Stimulated activated CD8-positive, alpha-beta memory T cell treated with anti-CD3 and anti-CD28 coated beads, Interleukin-15, amount 100 ng/mL, for 24 hours (primary cell): ENCODE results near the gene LCE3E.
"Not testable (repeated sequence)": the region's sequence is repeated elsewhere in the genome, so short reads cannot be mapped to it uniquely, and the experiment has no call there.

Source experiments
- DNase-seq: peaks from one replicate; pipeline ENCODE4 v3.0.0-alpha.2; 2020; ENCODE audit warnings: low read depth

The LCE3E gene, protein sequence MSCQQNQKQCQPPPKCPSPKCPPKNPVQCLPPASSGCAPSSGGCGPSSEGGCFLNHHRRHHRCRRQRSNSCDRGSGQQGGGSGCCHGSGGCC

DNA sequence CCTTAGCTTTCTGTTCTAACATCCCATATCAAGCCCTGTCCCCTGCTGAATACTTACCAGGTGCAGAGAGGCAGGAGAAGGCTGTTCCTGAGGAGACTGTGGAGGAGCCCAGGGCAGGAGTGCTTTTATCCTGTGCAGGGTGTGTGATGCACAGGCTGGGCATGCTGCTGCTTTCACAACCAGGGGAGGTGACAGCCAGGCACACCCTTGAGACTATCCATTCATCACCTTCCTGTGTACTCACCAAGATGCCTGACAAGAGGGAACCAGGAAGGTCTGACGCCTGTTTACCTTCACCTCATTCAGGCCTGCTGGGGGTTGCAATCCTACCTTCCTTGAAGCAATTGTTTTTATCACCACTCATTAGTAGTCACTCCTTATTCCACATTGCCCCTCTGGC lies at the start of gene LCE3E:
TSS of gene LCE3E (minus strand) at position 100 of the 400 bp plus-strand sequence. CDS start 572 bp downstream, outside the sequence.
- DNase-seq, result no peak

DNA sequence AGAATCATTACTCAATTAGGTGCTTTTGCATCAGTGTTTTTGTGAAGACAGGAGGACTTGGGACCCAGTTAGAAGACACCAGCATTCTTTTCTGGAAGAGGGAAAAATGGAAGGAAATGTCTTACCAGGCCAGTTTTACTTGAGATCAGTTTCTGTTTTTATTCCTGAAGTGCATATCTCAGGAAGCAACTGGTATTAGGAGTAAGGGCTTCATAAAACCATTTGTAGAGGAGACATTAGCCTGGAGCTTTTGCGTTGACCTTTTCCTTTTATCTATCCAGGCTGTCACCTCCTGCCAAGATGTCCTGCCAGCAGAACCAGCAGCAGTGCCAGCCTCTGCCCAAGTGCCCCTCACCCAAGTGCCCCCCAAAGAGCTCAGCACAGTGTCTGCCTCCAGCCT lies 46.9 kb upstream of the LCE3E start, which contains the start of gene LCE3B:
TSS of gene LCE3B (plus strand) at position 301 of the 400 bp plus-strand sequence. CDS start at position 301, 0 bp downstream.
- no peak for DNase-seq

DNA sequence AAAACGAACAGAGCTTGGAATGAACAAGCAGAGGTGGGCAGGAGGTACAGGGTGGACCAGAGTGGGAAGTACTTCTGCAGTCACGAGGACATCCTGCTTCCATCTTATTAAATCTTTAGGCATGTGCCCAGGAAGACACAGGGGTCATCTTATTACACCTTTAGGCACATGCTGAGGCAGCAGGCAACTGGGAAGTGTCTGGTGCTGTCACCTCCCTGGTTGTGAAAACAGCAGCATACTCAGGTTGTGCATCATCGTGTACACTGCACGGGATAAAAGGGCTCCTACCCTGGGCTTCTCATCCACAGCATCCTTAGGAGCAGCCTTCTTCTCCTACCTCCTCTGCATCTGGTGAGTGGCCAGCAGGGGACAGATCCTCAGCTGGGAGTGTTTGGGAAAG lies 33.4 kb upstream of the LCE3E start, which contains the start of gene LCE3C:
TSS of gene LCE3C (plus strand) at position 301 of the 400 bp plus-strand sequence. CDS start 498 bp downstream, outside the sequence.
- DNase-seq, result no peak

DNA sequence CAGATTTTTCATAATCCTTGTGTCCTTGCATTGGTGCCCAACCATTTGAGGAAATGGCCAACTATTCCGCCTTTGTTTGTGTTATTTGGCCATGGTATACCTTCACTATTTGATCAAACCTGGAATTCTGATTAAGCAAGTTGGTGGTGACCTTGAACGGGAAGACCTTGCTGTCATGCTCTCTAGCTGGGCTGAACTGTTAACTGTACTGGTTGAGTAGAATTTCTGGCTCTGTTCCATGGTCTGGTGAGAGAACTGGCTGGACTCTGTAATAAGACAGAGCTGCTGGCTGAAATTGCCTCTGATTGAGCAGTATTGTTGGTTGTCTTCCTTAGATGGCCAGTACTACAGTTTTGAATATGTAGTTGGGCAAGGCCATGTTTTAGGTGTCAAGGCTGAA lies 30.4 kb upstream of the LCE3E start:
- no peak for DNase-seq

DNA sequence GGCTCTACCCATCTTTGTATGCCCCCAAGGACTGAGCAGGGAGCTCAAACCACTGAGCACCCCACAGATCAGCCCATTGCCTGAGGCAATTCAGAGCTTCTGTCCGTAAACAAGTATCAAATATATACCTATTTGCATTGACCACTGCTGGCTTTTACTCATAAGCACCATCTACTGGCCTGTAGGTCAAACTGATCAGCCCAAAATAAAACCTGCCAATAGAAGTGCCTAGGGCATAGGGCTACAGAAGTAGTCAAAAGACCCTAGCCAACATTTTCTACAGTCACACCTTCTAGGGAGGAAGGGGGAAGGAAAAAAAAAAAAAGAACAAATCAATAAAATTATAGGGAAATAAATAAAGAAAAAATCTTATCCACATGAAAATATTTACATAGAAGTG lies 19.0 kb upstream of the LCE3E start:
- no peak for DNase-seq

DNA sequence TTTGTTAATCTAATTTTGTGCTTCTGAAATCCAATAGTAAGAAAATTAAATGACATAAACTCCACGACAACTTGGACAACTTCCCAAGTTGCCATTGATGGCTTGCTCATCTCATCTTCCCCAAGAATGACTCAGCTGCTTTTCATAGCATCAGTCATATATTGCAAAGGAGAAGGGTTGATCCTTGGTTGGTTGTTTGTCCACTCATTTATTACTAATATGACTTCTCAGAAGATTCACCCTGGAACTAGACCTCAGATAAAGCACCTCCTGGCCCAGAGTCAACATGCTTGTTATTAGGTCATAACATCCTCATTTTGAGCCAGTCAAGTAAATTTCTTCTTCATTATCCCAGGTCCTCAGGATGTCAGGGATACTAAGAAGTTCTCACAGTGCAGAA lies 16.1 kb upstream of the LCE3E start:
- DNase-seq, result no peak

DNA sequence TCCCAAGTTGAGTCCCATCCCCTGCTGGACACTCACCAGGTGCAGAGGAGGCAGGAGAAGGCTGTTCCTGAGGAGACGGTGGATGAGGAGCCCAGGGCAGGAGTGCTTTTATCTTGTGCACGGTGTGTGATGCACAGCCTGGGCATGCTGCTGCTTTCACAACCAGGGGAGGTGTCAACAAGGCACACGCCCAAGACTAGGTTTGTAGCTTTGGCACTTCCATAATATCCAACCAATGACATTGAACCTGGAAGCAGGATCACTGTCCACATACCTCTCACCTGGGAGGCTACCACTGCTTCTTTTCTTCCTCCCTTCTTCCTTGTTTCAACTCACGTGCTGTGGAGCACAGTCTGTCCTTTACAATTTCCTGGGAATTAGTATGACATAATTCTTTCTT lies 13.9 kb upstream of the LCE3E start, which contains the start of gene LCE3D:
TSS of gene LCE3D (minus strand) at position 84 of the 400 bp plus-strand sequence. CDS start 580 bp downstream, outside the sequence.
- no peak for DNase-seq

DNA sequence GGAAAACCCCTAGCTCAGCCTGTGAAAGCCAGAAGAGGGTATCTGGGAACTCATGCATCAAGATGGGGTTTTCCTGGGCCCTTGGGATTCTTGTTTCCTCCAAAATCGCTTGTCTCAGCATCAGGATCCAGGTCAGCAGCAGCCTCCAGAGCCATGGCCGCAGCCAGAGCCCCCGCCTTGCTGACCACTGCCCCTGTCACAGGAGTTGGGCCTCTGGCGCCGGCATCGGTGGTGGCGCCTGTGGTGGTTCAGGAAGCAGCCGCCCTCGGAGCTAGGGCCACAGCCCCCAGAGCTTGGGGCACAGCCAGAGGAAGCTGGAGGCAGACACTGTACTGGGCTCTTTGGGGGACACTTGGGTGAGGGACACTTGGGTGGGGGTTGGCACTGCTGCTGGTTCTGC lies 12.9 kb upstream of the LCE3E start:
- not testable (repeated sequence) for DNase-seq

DNA sequence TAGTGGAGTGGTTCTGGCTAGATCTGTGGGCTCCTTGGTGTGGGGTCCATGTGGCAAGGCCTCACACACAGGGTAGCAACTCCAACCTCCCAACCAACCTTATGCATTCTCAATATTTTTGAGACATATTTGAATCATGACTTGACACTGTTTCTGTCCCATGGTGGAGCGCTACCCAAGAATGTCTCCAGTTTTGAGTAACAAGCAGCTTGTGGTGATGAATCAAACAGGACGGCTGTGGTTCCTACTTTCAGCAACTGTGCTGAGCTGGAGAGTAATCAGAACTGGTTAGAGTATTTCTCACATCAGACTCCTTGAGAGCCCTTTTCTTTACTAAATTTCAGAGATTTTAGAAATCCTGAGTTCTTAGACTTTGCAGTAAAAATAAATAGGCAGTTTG lies 10.6 kb upstream of the LCE3E start:
- no peak for DNase-seq

DNA sequence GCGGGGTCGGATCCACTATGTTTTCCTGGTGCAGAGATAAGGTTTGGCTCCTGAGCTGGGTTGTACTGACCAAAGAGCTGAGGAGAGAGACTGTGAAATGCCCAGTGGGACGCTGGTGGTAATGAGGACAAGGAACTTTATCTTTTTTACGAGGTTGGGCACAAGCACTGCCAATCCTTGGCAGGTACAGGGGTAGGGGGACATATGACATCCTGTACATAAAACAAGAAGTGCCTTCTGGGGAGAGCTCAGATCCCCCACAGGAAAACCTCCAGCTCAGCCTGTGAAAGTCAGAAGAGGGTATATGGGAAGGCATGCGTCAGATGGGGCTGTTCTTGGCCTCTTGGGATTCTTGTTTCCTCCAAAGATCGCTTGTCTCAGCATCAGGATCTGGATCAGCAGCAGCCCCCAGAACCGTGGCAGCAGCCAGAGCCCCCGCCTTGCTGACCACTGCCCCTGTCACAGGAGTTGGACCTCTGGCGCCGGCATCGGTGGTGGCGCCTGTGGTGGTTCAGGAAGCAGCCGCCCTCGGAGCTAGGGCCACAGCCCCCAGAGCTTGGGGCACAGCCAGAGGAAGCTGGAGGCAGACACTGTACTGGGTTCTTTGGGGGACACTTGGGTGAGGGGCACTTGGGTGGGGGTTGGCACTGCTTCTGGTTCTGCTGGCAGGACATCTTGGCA lies 905 bp downstream of the LCE3E start:
- no peak for DNase-seq

DNA sequence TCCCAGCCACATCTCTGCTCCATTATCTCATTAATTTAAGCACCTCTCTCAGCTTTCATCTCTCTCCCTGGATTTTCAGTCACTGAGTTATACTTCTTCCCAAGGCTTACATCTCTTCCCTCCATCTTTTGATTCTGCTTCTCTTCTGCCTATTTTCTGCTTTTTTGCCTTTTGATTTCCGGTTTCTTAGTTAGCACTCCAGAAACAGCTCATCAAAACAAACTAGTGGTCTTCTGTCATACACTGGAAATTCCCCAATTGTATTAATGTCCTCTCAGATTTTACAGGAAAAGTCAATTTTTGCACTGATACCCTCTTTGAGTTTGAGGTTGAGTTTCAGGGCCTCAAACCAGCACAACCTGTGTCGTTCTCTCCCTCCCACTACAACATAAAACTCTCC lies 1.5 kb downstream of the LCE3E start:
- DNase-seq, result no peak

DNA sequence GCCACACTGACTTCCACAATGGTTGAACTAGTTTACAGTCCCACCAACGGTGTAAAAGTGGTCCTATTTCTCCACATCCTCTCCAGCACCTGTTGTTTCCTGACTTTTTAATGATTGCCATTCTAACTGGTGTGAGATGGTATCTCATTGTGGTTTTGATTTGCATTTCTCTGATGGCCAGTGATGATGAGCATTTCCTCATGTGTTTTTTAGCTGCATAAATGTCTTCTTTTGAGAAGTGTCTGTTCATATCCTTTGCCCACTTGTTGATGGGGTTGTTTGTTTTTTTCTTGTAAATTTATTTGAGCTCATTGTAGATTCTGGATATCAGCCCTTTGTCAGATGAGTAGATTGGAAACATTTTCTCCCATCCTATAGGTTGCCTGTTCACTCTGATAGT lies 18.2 kb downstream of the LCE3E start:
- not testable (repeated sequence) for DNase-seq

DNA sequence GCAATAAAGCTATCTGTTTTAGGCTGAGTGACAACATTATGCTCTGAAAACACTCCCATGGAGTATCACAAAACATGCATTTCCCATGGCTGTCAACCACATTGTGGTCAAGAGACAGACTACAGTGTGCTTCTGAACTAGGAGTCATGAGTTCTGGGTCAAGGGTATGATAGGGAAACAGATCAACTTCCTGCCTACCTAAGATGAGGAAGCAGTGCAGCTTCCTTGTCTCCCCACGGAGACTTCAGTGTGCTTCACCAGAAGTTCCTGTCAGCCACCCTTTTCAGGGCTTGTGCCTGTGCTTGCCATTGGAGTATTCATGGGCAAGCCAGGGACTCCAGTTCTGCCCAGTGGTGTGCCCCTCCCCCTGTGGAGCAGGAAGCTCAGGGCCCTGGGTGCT lies 19.9 kb downstream of the LCE3E start:
- no peak for DNase-seq

DNA sequence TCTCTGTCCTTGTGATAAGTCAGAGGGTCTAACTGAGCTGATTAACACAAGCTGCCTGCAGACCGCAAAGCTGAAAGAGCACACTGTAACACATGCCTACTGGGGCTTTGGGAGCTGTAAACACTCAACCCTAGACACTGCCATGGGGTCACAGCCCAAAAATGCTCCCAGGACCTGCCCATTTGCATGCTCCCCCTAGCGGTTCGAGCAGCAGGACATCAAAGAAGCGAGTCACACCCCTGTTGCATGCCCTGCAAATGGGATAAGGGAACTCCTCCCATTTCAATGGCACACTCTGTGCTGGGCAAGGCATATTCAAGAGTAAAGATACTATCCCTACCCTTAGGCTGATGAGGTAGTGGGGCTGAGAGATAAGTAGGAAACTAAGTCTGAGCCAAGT lies 22.8 kb downstream of the LCE3E start:
- no peak for DNase-seq

DNA sequence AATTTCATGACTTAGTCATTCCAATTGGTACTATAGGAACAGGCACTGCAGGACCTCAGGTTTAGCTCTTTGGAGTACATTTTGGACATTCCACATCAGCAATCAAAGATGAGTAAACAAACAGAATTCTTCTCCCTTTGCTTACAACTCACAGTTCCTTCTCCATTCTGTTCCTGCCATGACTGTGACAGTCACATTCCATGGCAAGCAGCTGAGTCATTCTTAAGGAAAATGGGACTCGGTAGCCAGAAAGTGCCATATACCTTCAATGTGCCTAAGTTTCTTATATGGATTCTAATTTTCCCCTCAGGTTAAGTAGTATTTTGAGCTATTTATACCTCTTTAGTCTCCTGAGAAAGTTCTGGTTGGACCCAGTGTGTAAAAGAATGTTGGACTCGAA lies 26.7 kb downstream of the LCE3E start:
- DNase-seq, result no peak

DNA sequence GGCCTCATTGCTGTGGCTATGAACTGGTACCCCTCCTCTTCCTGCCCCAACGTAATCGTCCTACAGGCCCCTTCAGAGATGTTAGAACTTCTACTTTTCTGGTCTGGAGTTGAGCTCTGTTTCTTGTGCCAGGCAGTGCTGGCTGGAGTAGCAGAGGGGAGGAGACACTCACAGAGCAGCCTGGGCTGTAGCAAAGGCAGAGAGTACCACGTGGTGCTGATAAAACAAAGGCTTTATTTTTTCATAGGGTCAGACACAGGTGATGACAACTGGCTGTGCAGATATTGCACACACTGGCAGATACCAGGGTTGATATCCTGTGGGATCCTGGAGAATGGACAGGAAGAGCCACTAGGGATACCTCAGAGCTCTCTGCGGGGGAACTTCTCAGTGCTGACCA lies 29.1 kb downstream of the LCE3E start:
- no peak for DNase-seq

DNA sequence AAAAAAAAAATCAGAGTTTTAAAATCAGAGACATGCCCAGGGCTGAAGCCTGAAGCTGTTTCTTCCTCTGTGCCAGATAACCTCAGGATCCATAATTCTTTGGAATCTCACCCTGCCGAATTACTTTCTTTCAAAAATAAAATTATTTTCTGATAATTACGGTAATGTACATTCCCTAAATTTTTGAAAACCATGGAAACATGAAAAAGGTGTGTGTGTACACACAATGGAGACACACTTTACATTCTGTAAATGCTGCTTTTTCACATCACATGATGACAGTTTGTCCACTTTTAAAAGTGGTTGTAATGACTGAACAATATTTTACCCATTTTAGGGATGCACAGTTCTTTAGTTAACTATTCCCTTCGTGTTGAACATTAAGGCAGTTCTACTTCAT lies 30.8 kb downstream of the LCE3E start:
- DNase-seq, result no peak

DNA sequence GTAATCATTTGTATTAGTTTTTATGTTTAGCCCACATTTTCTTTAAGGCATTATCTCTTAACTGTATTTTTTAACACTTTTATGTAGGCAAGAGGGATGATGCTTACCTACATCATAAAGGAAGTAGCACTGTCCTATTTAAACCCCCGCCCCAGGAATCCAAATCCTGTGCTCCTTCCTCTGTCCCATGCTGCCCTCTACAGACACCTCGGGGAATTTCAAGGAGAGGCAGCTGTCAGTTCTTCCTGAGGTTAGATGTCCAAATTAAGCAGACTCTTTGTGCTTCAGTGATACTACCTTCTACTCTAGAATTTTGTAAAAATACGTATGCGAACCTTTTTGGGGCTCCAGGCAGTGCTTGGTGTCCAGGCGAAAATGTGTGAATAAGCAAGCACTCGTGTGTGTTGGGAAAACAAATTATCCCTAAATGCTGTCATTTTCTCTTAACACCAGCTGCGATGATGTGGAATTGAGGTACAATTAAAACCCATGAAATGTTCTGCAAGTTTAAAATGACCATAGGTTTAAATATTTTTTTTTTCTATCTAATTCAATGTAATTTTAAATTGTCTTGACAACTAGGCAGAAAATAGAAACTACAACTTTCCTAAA lies 33.1 kb downstream of the LCE3E start:
- no peak for DNase-seq

DNA sequence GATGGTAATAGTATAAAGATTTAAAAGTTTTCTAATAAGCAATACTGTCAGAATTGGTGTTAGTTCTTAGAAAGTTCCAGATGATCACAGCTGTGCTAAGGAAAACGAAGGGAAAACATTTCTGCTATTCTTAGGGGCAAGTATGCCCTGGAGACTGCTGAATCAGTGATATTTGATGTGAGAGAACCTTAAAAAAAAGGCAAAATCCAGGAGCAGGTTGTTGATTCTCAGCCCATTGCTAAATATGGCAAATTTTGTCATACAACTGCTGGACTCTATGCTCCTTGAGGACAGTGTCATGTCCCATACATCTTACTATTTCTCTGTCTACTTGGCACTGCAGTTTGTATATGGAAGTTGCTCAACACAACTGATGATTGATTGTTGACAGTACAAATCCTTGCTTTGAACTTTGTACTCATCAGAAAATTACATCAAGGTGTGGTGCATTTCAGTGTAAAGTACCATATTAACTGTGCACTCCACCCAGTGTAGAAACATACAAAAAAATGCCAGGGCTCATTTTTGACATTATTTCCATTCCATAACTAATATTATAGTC lies 41.4 kb downstream of the LCE3E start:
- no peak for DNase-seq

DNA sequence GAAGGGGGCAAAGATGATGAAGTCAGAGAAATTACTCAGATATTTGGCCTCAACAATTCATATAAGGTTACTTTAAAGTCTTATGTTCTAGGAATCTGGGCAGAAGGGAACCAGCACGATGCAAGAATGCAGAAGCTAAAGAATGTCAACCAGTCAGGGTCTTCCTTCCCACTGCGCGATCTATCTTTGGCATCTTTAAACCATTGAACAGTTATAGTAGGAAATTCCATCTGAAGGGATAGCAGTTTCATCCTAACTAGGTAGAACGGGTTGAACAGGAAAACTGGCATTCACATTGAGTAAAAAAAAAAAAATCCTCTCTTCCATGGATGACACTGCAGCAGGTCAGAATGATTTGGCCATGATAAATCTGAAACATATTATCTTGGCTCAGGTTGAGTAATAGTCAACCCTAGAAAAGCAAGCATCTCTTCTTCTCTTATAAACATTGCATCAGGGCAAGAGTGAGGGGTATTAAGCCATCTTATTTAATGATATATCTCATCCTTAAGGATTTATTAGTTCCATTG lies 46.0 kb downstream of the LCE3E start:
- no peak for DNase-seq

DNA sequence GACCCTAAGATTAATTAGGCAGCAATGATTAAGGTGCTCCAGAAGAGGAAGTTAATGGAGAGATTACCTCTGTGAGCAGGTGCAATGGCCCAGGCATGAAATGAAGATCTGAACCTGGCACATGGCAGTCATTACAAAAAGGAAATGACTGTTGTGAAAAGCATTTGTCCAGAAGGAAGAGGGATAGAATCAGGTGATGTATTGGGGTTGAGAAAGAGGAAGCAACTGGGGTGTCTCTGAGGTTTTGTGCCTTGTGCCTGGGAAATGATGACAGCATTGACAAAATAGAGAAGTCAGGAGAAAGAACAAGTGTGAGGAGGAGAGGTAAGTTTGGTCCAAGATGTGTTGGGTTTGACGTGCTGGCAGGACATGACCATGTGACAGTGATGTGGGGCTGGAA lies 46.7 kb downstream of the LCE3E start:
- DNase-seq, result no peak

DNA sequence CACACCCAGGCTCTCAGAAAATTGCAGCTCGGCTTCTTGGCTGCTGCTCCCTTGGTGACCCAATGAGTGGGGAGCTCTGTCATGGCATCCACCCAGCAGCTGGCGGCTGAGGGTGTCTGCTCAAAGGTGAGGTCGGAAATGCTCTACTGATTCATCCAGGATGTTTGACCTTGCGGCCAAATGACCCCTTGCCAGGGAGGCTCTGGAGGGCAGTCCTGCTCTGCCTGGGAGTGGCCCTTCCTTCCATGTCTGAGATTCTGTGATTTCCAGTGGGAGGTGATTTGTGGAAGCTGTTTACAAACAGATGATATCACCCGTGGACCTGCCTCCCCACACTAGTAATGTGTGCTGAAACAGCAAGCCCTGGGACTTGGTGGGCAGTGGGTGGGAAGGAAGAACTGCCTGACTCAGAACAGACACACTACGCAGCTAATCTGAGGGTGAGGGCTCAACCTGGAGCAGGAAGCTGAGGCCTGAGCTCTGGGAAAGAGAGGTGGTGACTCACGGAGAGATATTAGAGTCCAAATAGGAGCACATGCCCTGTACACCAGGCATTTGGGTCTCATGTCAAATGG lies 49.3 kb downstream of the LCE3E start:
- no peak for DNase-seq

DNA sequence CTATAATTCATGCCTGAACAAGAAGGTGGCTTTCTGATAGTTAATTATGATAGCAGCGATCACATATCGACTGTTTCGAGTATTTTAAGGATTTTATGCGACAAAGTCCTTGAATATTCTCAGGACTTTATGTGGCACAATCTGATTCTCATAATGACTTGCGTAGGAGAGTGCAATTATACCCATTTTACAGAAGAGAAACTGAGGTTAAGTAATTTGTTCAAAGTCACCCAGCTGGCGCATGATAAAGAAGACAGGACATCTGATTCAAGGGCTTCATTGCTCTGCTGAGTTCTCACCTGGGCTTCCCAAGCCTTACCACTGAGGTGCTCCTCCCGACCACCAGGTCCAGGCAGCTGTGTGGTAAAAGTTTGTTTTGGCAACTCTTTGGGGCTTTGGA lies 50.5 kb downstream of the LCE3E start:
- DNase-seq, result no peak
